Activated CD4-positive, alpha-beta T cell treated with anti-CD3 and anti-CD28 coated beads, Interleukin-2, amount 50 U/mL, for 4 hours (primary cell): ENCODE measurements around the gene IMPA2.
"Not testable (repeated sequence)": the region's sequence is repeated elsewhere in the genome, so short reads cannot be mapped to it uniquely, and the experiment has no call there.

Experiments
- DNase-seq, 2 experiments: peaks; one replicate each; pipeline ENCODE4 v3.0.0-alpha.2; 2020

IMPA2 gene

GRCh38 chr18:12053289-12053688 is 72.0 kb downstream of the IMPA2 start:
- DNase-seq: no peak

GRCh38 chr18:12056034-12056883 is 75.0 kb downstream of the IMPA2 start:
- DNase-seq: no peak

- no peak for DNase-seq
Observed at GRCh38 chr18:12056884-12057402, 75.6 kb downstream of the IMPA2 start.

- DNase-seq: no peak
Observed at GRCh38 chr18:12057419-12058039, 76.2 kb downstream of the IMPA2 start.

- no peak for DNase-seq
Observed at GRCh38 chr18:12059334-12060181, 78.3 kb downstream of the IMPA2 start.

- no peak for DNase-seq
Observed at GRCh38 chr18:12060182-12060870, 79.0 kb downstream of the IMPA2 start.

- no peak for DNase-seq
Observed at GRCh38 chr18:12061685-12062084, 80.4 kb downstream of the IMPA2 start.

GRCh38 chr18:12062974-12063373 is 81.7 kb downstream of the IMPA2 start:
- DNase-seq: no peak

- no peak for DNase-seq
Observed at GRCh38 chr18:12064086-12064763, 82.9 kb downstream of the IMPA2 start.

- no peak for DNase-seq
Observed at GRCh38 chr18:12065397-12065796, 84.1 kb downstream of the IMPA2 start.

GRCh38 chr18:12066910-12067511 is 85.7 kb downstream of the IMPA2 start:
- no peak for DNase-seq

GRCh38 chr18:12067671-12068070 is 86.4 kb downstream of the IMPA2 start:
- no peak for DNase-seq

GRCh38 chr18:12068316-12068949 is 87.1 kb downstream of the IMPA2 start:
- DNase-seq: not testable (repeated sequence)

GRCh38 chr18:12068950-12069320 is 87.6 kb downstream of the IMPA2 start:
- DNase-seq: no peak

GRCh38 chr18:12071066-12071465 is 89.8 kb downstream of the IMPA2 start:
- DNase-seq: not testable (repeated sequence)

- no peak for DNase-seq
Observed at GRCh38 chr18:12072996-12073395, 91.7 kb downstream of the IMPA2 start.

- DNase-seq: no peak
Observed at GRCh38 chr18:12074736-12075135, 93.4 kb downstream of the IMPA2 start.

GRCh38 chr18:12076424-12077140 is 95.3 kb downstream of the IMPA2 start:
- no peak for DNase-seq

GRCh38 chr18:12077994-12078393 is 96.7 kb downstream of the IMPA2 start:
- not testable (repeated sequence) for DNase-seq

- DNase-seq: no peak
Observed at GRCh38 chr18:12079491-12080237, 98.4 kb downstream of the IMPA2 start.
